Activated B cell treated with CpG ODN at 0.5 μM for 24 hours (primary cell): Measurements from ENCODE around the gene GAB1. TPM values are rescaled to one million over a fixed set of nuclear protein-coding genes. Genes with fewer than 3 reads are reported as not detected.

Source experiments
- ATAC-seq: fragments of 200-7000 bp; cut with Tn5 transposase; one replicate; pipeline ENCODE4 v1.10.0; 2021; ENCODE audit warnings: low read depth, mild to moderate bottlenecking, moderate library complexity
- CTCF ChIA-PET: fragments of 350-600 bp; sonication (Branson Sonifier 250); formaldehyde crosslinking; loops from one replicate; lab custom pipeline; 2021; ENCODE audit warnings: antibody characterized with exemption; lab: Charles Lee
- POLR2A ChIA-PET: fragments of 350-600 bp; sonication (Branson Sonifier 250); formaldehyde crosslinking; loops from one replicate; lab custom pipeline; 2021; ENCODE audit warnings: antibody characterized with exemption; lab: Charles Lee
- DNase-seq: peaks from one replicate; pipeline ENCODE4 v3.0.0; 2022
- H3K27ac Mint-ChIP-seq: one replicate; pipeline ENCODE4 v1.8.0; 2020; ENCODE audit warnings: mixed read lengths
- H3K27me3 Mint-ChIP-seq: one replicate; pipeline ENCODE4 v1.8.0; 2021; ENCODE audit warnings: mixed read lengths
- H3K36me3 Mint-ChIP-seq: one replicate; pipeline ENCODE4 v1.8.0; 2021; ENCODE audit warnings: low read depth, mixed read lengths
- H3K4me1 Mint-ChIP-seq: one replicate; pipeline ENCODE4 v1.8.0; 2021; ENCODE audit warnings: mixed read lengths
- H3K4me3 Mint-ChIP-seq: one replicate; pipeline ENCODE4 v1.8.0; 2020; ENCODE audit warnings: mild to moderate bottlenecking, mixed read lengths
- H3K9me3 Mint-ChIP-seq: one replicate; pipeline ENCODE4 v1.8.0; 2020; ENCODE audit warnings: mixed read lengths
- intact Hi-C: fragments of 100-400 bp; cut with micrococcal nuclease; formaldehyde crosslinking; loops from one replicate; pipeline ENCODE4 v1.15.1; 2024
- total RNA-seq: library from RNA; stranded (reverse); gene quantifications from 2 replicates; pipeline ENCODE4 v1.2.3, GENCODE V29; 2022
- TF ChIP-seq, protein P1 (sequence below): fragments of 200-600 bp; IDR thresholded peaks from one replicate; pipeline ENCODE4 v1.8.0; 2022; ENCODE audit warnings: antibody characterized with exemption, mild to moderate bottlenecking

GAB1 gene
- total RNA-seq, 1 donor from 2014 or later, result 12.0 TPM

DNA sequence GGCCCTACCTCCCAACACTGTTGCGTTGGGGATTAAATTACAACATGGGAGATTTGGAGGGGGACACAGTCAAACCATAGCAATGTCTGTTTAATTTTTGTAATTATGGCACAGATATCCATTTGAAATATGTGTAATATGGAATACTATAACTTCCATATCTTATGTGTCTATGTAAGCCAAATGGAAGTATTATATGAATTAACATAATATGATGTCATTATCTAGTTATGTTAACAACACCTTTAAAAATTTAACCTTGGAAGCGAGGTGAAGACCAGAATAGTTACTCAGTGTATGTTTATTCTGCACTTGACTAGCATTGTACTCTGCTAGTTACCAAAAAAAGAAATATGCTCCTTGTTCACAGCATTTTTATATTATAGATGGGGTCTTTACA lies 181.1 kb downstream of the GAB1 start:
- Mint-ChIP-seq H3K9me3 (no peaks in the 10 kb centered on the region), H3K36me3 (peaks cover 65% of the 10 kb centered on the region), H3K27me3 (no peaks in the 10 kb centered on the region), H3K4me1 (peaks cover 66% of the 10 kb centered on the region), H3K4me3 (no peak overlapping the region), H3K27ac (no peak overlapping the region)
- intact Hi-C loops, result loop anchor here (2.0 kb wide), 1 partner anchor 13 kb away; no protein-coding TSS in a partner anchor
- TF ChIP-seq, protein P1, sequence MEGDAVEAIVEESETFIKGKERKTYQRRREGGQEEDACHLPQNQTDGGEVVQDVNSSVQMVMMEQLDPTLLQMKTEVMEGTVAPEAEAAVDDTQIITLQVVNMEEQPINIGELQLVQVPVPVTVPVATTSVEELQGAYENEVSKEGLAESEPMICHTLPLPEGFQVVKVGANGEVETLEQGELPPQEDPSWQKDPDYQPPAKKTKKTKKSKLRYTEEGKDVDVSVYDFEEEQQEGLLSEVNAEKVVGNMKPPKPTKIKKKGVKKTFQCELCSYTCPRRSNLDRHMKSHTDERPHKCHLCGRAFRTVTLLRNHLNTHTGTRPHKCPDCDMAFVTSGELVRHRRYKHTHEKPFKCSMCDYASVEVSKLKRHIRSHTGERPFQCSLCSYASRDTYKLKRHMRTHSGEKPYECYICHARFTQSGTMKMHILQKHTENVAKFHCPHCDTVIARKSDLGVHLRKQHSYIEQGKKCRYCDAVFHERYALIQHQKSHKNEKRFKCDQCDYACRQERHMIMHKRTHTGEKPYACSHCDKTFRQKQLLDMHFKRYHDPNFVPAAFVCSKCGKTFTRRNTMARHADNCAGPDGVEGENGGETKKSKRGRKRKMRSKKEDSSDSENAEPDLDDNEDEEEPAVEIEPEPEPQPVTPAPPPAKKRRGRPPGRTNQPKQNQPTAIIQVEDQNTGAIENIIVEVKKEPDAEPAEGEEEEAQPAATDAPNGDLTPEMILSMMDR, result no peak
- ChIA-PET CTCF (no interaction called here), POLR2A (no interaction called here)
- no peak for DNase-seq
- no peak for ATAC-seq

Other genes starting within 250 kb of the GAB1 start
- 20.9 and 24.9 TPM in 2 replicates for gene USP38, start 152.0 kb upstream of the GAB1 start, total RNA-seq
- gene SMARCA5, start 176.8 kb downstream of the GAB1 start, total RNA-seq, result 47.3 and 49.8 TPM in 2 replicates